K562 (cell line): ENCODE results near the gene LENEP. TPM values are rescaled to one million over a fixed set of nuclear protein-coding genes. Genes with fewer than 3 reads are reported as not detected.

ENCODE experiments used
- C11orf30 ChIP-seq: fragments of 450-650 bp; IDR thresholded peaks from 2 replicates; pipeline ENCODE4 v1.6.1; 2016; ENCODE audit warnings: low read depth, mild to moderate bottlenecking
- CSDE1 ChIP-seq, 2 experiments: fragments of 450-650 bp; IDR thresholded peaks; 2 replicates each; pipeline ENCODE4 v1.6.1; 2016; ENCODE audit warnings: mild to moderate bottlenecking in 1 of 2
- CTCF ChIP-seq, 3 experiments: IDR thresholded peaks in 2 of 3; conservative IDR thresholded peaks in 1 of 3; 2 replicates each; pipeline ENCODE4 v1.5.1; 2011 to 2012; ENCODE audit warnings: low read length in 3 of 3, mild to moderate bottlenecking in 3 of 3, control low read depth in 2 of 3, improper control_type of control experiment in 1 of 3, inconsistent platforms in 1 of 3, low read depth in 1 of 3, mixed read lengths in 1 of 3, moderate library complexity in 1 of 3; ENCODE audit not compliant: insufficient read depth in 2 of 3
- FOS ChIP-seq: IDR thresholded peaks from 3 replicates; pipeline ENCODE4 v1.6.1; 2011; ENCODE audit not compliant: insufficient read length; ENCODE audit errors: extremely low read depth
- HDAC1 ChIP-seq, 2 experiments: fragments of 450-650 bp; IDR thresholded peaks; 2 replicates each; pipeline ENCODE4 v1.6.1; 2016 to 2017; ENCODE audit warnings: inconsistent platforms in 1 of 2, mild to moderate bottlenecking in 1 of 2, moderate library complexity in 1 of 2
- NONO ChIP-seq, 2 experiments: fragments of 200-400 bp in 1 of 2; fragments of 450-650 bp in 1 of 2; formaldehyde crosslinking in 1 of 2; IDR thresholded peaks; 2 replicates each; pipeline ENCODE4 v1.6.1; 2017; ENCODE audit warnings: low read depth in 2 of 2, mild to moderate bottlenecking in 2 of 2, moderate library complexity in 2 of 2, low read length in 1 of 2
- PCBP2 ChIP-seq: fragments of 200-400 bp; formaldehyde crosslinking; IDR thresholded peaks from 2 replicates; pipeline ENCODE4 v1.6.1; 2018; ENCODE audit warnings: low read length, low read depth, mild to moderate bottlenecking, moderate library complexity; ENCODE audit not compliant: poor library complexity, severe bottlenecking
- RBM25 ChIP-seq: fragments of 200-400 bp; formaldehyde crosslinking; IDR thresholded peaks from 2 replicates; pipeline ENCODE4 v1.6.1; 2018; ENCODE audit warnings: low read length, low read depth, moderate library complexity; ENCODE audit not compliant: severe bottlenecking
- ZNF239 ChIP-seq: fragments of 250-450 bp; sonication (Bioruptor Pico); IDR thresholded peaks from 2 replicates; pipeline ENCODE4 v1.4.0; 2020; ENCODE audit warnings: mild to moderate bottlenecking
- ZNF311 ChIP-seq: fragments of 250-450 bp; sonication (Bioruptor Pico); IDR thresholded peaks from 2 replicates; pipeline ENCODE4 v1.4.0; 2020; ENCODE audit warnings: mild to moderate bottlenecking, moderate library complexity
- polyA plus RNA-seq, 8 experiments: library from polyadenylated mRNA; depleted of rRNA in 4 of 8; stranded (reverse) in 5 of 8; unstranded in 3 of 8; fragments of >200 nt; fragmentation: Nextera tagmentation in 2 of 8; fragmentation: Illumina TruSeq in 1 of 8; extraction: Ambion mirVana in 2 of 8; extraction: Trizol in 1 of 8; gene quantifications; 2 replicates each; pipeline versions ENCODE4 v1.2.1 to v1.2.3, GENCODE V29; 2011 to 2014; ENCODE audit warnings: inconsistent platforms in 1 of 8, missing spikeins in 1 of 8
- total RNA-seq, 7 experiments: library from RNA; depleted of rRNA in 6 of 7; stranded (reverse); fragments of >200 nt in 6 of 7; fragmentation: Illumina TruSeq in 2 of 7; extraction: Trizol in 2 of 7; gene quantifications; 2 replicates each; pipeline versions ENCODE4 v1.2.1 to v1.2.3, GENCODE V29; 2011 to 2021; ENCODE audit warnings: low replicate concordance in 1 of 7
- TF ChIP-seq, protein P1 (sequence below), 2 experiments: fragments of 450-650 bp; IDR thresholded peaks; 2 replicates each; pipeline ENCODE4 v1.6.1; 2016; ENCODE audit warnings: mild to moderate bottlenecking in 2 of 2, borderline replicate concordance in 1 of 2, low read depth in 1 of 2, moderate library complexity in 1 of 2
- TF ChIP-seq, protein P2 (sequence below), 2 experiments: fragments of 450-650 bp in 1 of 2; IDR thresholded peaks; 2 replicates each; pipeline ENCODE4 v1.6.1; 2011 to 2017; ENCODE audit warnings: low read depth in 2 of 2, antibody characterized with exemption in 1 of 2, borderline replicate concordance in 1 of 2, low read length in 1 of 2, mild to moderate bottlenecking in 1 of 2, mixed read lengths in 1 of 2; ENCODE audit not compliant: control insufficient read depth in 1 of 2

Gene LENEP
- total and polyA plus RNA-seq, 9 of the 15 experiments (the other 6 are each of a cell fraction or from before 2014, with no cell fraction given), result 0.23 to 0.87 (median 0.67) TPM; not detected in 5

DNA sequence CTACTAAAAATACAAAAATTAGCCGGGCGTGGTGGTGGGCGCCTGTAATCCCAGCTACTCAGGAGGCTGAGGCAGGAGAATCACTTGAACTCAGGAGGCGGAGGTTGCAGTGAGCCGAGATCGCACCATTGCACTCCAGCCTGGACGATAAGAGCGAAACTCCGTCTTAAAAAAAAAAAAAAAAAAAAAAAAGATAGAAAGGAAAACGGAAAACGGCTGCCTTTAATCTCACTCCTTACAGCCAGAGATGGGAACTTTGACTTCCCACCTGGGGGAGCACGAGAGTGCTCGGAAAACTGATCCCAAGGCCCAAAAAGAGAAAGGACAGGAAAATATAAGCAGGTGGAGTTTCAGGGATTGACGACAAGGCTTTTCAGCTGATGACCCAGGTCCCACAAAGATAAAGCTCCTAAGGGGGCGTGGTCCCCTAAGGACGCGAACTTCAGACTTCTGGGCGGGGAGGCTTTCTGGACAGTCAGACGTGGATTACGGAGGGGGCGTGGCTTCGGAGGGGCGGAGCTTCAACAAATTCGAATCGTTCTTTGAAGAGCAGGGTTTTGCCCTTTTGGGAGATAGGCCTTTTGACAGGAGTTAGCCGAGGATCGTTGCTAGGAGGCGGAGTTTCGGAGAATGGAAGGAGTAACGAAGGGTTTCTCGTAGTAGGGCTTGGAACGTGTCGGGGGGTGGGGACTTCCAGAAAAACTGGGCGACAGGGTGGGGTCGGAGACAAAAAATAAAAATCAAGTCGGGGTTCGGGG is 19.9 kb upstream of the LENEP start (continued):
- TF ChIP-seq CTCF (IDR thresholded peaks at IDR 0.05 in 2 of 3, conservative IDR thresholded peaks at IDR 0.05 in 1 of 3; ENCODE audit: insufficient read depth in 2 of 3, low read depth in 1 of 3, low read length in 3 of 3) (peak in 1 of 3 experiments; percentile 15; a peak in 1 of 6 replicates), C11orf30 (no peak), PCBP2 (no peak), HDAC1 (IDR thresholded peaks at IDR 0.05) (peak in 1 of 2 experiments; percentile 71; a peak in 1 of 4 replicates), CSDE1 (IDR thresholded peaks at IDR 0.05) (no peak), NONO (IDR thresholded peaks at IDR 0.05; ENCODE audit: low read depth in 2 of 2, low read length in 1 of 2) (no peak), RBM25 (no peak), ZNF239 (CRISPR knock-in tag) (no peak), FOS (no peak), ZNF311 (CRISPR knock-in tag) (no peak)
- TF ChIP-seq, protein P1, sequence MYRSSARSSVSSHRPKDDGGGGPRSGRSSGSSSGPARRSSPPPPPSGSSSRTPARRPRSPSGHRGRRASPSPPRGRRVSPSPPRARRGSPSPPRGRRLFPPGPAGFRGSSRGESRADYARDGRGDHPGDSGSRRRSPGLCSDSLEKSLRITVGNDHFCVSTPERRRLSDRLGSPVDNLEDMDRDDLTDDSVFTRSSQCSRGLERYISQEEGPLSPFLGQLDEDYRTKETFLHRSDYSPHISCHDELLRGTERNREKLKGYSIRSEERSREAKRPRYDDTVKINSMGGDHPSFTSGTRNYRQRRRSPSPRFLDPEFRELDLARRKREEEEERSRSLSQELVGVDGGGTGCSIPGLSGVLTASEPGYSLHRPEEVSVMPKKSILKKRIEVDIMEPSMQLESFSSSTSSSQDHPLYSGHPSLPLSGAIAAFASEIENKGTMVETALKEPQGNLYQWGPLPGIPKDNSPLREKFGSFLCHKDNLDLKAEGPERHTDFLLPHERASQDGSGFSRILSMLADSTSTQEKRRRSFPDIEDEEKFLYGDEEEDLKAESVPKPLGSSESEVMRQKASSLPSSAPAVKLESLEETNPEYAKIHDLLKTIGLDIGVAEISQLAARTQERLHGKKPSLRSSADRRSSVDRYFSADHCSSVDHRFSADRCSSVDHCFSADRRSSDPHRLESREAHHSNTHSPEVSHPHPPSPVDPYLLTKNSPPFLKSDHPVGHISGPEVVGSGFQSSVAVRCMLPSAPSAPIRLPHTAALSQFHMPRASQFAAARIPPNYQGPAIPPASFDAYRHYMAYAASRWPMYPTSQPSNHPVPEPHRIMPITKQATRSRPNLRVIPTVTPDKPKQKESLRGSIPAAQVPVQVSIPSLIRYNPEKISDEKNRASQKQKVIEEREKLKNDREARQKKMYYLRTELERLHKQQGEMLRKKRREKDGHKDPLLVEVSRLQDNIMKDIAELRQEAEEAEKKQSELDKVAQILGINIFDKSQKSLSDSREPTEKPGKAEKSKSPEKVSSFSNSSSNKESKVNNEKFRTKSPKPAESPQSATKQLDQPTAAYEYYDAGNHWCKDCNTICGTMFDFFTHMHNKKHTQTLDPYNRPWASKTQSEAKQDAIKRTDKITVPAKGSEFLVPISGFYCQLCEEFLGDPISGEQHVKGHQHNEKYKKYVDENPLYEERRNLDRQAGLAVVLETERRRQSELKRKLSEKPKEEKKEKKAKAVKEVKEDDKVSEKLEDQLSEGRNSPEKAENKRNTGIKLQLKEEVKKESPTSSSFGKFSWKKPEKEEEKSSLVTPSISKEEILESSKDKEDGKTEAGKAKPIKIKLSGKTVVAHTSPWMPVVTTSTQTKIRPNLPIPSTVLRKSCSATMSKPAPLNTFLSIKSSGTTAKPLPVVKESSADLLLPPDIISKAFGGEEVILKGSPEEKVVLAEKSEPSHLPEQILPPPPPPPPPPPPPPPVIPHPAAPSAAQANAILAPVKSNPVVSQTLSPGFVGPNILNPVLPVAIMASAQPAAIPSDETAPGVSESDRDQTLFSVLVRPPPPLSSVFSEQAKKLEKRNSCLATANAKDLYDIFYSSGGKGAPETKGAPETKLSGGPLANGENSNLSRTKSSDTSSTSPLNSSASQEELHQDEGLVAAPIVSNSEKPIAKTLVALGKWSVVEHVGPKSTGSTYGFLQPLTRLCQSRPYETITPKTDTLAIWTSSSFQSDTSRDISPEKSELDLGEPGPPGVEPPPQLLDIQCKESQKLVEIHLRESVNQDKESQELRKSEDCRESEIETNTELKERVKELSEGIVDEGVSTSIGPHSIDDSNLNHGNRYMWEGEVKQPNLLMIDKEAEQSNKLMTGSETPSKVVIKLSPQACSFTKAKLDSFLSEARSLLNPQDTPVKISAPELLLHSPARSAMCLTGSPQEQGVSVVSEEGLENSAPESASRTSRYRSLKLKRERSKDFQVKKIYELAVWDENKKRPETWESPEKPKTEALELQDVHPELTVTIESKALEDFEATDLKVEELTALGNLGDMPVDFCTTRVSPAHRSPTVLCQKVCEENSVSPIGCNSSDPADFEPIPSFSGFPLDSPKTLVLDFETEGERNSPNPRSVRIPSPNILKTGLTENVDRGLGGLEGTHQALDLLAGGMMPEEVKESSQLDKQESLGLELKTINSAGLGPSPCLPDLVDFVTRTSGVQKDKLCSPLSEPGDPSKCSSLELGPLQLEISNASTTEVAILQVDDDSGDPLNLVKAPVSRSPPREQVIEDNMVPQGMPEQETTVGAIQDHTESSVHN (IDR thresholded peaks at IDR 0.05; ENCODE audit: borderline replicate concordance in 1 of 2, low read depth in 1 of 2), result peak in 1 of 2 experiments; percentile 56; a peak in 1 of 4 replicates
- TF ChIP-seq, protein P2, sequence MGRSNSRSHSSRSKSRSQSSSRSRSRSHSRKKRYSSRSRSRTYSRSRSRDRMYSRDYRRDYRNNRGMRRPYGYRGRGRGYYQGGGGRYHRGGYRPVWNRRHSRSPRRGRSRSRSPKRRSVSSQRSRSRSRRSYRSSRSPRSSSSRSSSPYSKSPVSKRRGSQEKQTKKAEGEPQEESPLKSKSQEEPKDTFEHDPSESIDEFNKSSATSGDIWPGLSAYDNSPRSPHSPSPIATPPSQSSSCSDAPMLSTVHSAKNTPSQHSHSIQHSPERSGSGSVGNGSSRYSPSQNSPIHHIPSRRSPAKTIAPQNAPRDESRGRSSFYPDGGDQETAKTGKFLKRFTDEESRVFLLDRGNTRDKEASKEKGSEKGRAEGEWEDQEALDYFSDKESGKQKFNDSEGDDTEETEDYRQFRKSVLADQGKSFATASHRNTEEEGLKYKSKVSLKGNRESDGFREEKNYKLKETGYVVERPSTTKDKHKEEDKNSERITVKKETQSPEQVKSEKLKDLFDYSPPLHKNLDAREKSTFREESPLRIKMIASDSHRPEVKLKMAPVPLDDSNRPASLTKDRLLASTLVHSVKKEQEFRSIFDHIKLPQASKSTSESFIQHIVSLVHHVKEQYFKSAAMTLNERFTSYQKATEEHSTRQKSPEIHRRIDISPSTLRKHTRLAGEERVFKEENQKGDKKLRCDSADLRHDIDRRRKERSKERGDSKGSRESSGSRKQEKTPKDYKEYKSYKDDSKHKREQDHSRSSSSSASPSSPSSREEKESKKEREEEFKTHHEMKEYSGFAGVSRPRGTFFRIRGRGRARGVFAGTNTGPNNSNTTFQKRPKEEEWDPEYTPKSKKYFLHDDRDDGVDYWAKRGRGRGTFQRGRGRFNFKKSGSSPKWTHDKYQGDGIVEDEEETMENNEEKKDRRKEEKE (IDR thresholded peaks at IDR 0.05; ENCODE audit: borderline replicate concordance in 1 of 2, control insufficient read depth in 1 of 2, low read depth in 2 of 2, low read length in 1 of 2), result 0 out of 4 replicates have a peak, but pooled peaks of 1 of the 2 experiments have one; percentile 29
